Measurements from ENCODE around the gene RAD51AP1.
A peak's percentile ranks its signal among the peaks of the same experiment; 100 is the strongest.

The RAD51AP1 gene

GRCh38 chr12:4553943-4554342 is 15.3 kb downstream of the RAD51AP1 start:
- H3K27ac ChIP-seq = no peak overlapping the region
- TF ChIP-seq ZFX (IDR thresholded peaks at IDR 0.05; ENCODE audit: borderline replicate concordance) = no peak
- TF ChIP-seq CTCF (IDR thresholded peaks at IDR 0.05) = no peak

GRCh38 chr12:4555804-4556203 is 17.1 kb downstream of the RAD51AP1 start:
- no peak for TF ChIP-seq CTCF (IDR thresholded peaks at IDR 0.05)
- TF ChIP-seq ZFX (IDR thresholded peaks at IDR 0.05; ENCODE audit: borderline replicate concordance) = no peak
- H3K27ac ChIP-seq = no peak overlapping the region

GRCh38 chr12:4556735-4557530 is 18.2 kb downstream of the RAD51AP1 start:
- H3K27ac ChIP-seq = no peak overlapping the region
- TF ChIP-seq ZFX (IDR thresholded peaks at IDR 0.05; ENCODE audit: borderline replicate concordance) = no peak
- TF ChIP-seq CTCF (IDR thresholded peaks at IDR 0.05) = no peak

GRCh38 chr12:4557586-4557985 is 18.9 kb downstream of the RAD51AP1 start:
- H3K27ac ChIP-seq = no peak overlapping the region
- TF ChIP-seq ZFX (IDR thresholded peaks at IDR 0.05; ENCODE audit: borderline replicate concordance) (no peak), CTCF (IDR thresholded peaks at IDR 0.05) (no peak)

- TF ChIP-seq ZFX (IDR thresholded peaks at IDR 0.05; ENCODE audit: borderline replicate concordance) (no peak), CTCF (IDR thresholded peaks at IDR 0.05) (no peak)
- no peak overlapping the region for H3K27ac ChIP-seq
Measured at GRCh38 chr12:4558171-4558570, 19.5 kb downstream of the RAD51AP1 start.

GRCh38 chr12:4562034-4562657 is 23.5 kb downstream of the RAD51AP1 start, which contains the start of gene DYRK4:
Gene DYRK4, plus strand, starts transcription at chr12:4562208. Its CDS starts 38 bp downstream, at chr12:4562246.
- H3K27ac ChIP-seq = no peak within 1 kb of the TSS
- TF ChIP-seq CTCF (IDR thresholded peaks at IDR 0.05) (peak; percentile 17), ZFX (IDR thresholded peaks at IDR 0.05; ENCODE audit: borderline replicate concordance) (no peak)

- TF ChIP-seq CTCF (IDR thresholded peaks at IDR 0.05) (no peak), ZFX (IDR thresholded peaks at IDR 0.05; ENCODE audit: borderline replicate concordance) (no peak)
- no peak overlapping the region for H3K27ac ChIP-seq
Measured at GRCh38 chr12:4563336-4563735, 24.6 kb downstream of the RAD51AP1 start.
